HG03095 (cell line): ENCODE data around the gene GABRP.
"Not testable (repeated sequence)": the region's sequence is repeated elsewhere in the genome, so short reads cannot be mapped to it uniquely, and the experiment has no call there.

ENCODE experiments used
- ATAC-seq: cut with Tn5 transposase; IDR thresholded peaks from one replicate; pipeline ENCODE4 v1.9.1; 2021; ENCODE audit warnings: moderate library complexity; ENCODE audit not compliant: unreplicated experiment

GABRP gene

DNA sequence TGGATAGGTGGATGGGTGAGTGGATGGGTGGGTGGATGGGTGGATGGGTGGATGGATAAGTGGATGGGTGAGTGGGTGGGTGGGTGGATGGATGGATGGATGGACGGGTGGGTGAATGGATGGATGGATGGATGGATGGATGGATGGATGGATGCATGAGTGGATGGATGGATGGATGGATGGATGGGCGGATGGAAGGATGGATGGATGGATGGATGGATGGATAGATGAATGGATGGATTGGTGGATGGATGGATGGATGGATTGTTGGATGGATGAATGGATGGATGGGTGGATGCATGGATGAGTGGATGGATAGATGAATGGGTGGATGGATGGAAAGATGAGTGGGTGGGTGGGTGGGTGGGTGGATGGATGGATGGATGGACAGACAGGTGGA lies 29.0 kb upstream of the GABRP start:
- not testable (repeated sequence) for ATAC-seq

- no peak for ATAC-seq
Measured at GRCh38 chr5:170755679-170756456, 27.7 kb upstream of the GABRP start.

- no peak for ATAC-seq
Measured at GRCh38 chr5:170756691-170757090, 26.8 kb upstream of the GABRP start.

GRCh38 chr5:170757182-170757601 lies 26.3 kb upstream of the GABRP start:
- peak; percentile 85 for ATAC-seq

DNA sequence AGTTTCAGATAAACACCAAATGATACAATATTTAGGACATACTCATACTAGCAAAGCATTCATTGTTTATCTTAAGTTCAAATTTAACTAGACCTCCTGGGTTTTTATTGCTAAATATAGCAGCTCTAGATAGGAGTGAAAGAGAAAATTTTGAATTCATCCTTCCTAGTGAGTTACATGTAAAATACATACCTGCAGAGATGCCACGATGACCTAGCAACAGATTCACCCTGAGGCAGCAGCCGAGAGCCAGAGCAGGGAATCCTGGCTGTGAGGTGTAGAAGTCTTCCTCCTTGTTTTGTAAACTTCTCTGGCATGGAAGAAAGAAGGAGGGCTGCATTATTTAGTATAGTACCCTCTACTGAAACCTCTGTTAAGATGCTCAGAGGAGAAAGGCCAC lies 25.9 kb upstream of the GABRP start:
- no peak for ATAC-seq

DNA sequence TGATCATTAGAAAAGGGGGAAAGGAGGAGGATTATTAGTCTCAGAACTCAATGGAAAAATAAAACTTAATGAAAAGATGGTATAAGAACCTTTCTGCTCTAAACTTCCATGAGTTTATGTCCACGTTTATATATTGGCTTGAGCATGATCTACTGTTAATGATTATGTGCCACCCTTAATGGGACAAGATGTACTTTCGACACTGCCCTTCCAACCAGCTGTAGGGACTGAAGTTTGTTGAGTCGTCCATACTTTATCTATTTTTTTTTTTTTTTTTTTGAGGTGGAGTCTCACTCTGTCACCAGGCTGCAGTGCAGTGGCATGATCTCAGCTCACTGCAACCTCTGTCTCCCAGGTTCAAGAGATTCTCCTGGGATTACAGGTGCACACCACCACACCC lies 25.0 kb upstream of the GABRP start:
- no peak for ATAC-seq

DNA sequence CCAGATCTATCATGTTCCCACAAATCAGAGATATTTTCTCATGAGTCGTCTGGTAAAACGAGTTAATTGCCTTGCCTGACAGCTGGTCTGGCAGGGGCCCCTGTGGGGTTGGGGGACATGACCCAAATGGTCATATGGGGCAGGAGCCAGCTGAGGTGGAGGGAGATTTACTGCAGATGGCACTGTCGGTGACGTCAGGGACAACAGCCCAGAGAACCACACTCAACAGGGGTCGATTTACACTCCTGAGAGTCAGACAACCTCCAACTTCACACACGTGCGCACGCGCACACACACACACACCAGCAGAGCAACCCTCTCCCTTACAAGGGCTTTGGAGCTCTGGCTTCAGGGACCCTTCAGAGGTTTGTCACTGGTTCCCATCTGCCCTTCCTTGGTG lies 23.4 kb upstream of the GABRP start:
- no peak for ATAC-seq

DNA sequence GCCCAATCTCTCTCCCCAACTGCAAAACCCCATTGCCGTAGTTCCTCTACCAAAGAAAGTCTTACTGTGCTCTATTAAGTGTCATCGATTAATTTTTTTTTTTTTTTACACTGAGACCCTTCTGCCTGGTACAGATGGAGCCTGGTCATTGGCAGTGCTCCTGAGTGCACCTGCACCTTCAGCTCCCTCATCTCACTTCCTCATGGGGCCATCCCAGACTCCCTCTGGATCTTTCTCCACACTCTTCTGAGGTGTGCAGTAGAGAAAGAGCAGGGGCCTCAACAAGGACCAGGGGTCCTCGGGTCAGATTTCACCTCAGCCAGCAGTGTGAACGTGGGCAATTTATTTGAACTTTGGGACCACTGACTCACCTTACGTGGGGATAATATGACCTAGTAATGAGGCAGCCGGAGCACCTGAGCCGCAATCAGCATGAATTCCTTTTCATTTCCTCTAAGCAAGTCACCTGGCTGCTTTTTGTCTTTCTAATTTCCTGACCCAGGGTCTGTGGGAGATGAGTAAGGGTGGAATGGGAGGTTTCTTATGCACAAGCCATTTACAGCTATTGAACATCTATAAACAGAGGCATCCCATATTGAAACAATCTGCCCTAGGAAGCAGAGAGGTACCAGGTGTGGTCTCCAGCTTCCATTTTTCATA lies 22.3 kb upstream of the GABRP start:
- no peak for ATAC-seq

GRCh38 chr5:170761708-170762066 lies 21.8 kb upstream of the GABRP start:
- ATAC-seq, result no peak

DNA sequence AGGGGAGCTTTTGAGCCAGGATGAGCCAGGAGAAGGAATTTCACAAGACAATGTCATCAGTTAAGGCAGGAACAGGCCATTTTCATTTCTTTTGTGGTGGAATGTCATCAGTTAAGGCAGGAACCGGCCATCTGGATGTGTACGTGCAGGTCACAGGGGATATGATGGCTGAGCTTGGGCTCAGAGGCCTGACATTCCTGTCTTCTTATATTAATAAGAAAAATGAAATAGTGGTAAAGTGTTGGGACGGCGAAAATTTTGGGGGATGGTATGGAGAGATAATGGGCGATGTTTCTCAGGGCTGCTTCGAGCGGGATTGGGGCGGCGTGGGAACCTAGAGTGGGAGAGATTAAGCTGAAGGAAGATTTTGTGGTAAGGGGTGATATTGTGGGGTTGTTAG lies 21.2 kb upstream of the GABRP start:
- not testable (repeated sequence) for ATAC-seq

DNA sequence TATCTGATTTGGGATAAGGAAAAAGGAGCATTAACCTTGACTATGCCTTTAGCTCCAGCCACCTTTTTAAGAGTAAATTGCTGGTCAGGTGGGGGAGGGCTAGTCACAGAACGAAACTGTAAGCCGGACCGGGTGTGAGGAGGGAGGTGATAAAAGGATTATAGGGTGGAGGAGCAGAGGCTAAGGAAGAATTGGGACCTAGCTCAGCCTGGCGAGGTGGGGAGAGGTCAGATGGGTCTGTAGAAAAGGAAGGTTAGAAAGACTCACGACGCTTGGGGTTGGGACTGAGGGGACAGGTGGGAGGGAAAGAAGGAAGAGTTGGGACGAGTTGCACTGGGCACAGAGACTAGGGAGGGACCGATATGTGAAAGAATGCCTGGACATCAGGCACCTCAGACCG lies 17.7 kb upstream of the GABRP start:
- ATAC-seq, result not testable (repeated sequence)

DNA sequence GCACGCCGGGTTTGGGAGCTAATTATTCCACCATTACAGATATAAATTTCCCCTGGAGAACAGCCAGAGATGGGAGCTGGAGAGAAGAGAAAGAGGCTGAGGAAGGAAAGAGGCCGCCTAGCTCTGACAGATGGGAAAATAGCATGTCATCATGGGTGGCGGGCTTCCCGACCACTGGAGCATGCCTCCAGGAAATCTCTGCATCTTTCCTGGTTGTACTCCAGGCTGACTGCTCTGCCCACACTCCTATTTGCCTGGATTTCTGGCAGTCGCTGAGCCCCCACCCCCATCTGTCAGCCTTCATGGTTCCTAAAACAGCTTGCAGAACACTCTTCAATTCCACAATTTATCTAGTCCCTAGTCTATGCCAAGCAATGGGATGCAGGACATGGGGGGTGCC lies 14.3 kb upstream of the GABRP start:
- no peak for ATAC-seq

DNA sequence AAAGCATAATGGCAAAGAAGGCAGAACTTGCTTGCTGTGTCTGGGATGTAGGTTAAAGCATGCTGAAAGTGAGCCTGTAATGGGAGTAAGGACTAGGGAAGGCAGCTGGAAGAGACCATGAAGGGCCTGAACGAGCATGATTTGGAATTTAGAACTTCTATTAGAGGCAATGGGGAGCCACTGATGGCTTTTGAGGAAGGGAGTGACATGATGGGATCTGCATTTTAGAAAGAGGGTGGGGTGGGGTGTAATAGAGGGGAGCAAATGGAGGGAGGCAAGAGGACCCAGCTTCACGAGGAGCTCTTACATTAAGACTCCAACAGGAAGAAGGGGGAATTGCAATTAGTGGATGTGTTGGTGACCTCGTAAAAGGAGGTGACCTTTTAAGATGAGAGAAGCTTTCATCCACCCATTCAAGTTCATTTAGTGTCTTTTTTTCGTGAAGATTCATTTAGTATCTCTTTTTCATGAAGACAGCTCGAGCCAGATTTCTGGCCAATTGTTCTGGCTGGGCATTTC lies 13.6 kb upstream of the GABRP start:
- ATAC-seq, result no peak

- ATAC-seq, result no peak
Measured at GRCh38 chr5:170771496-170771895, 12.0 kb upstream of the GABRP start.

- no peak for ATAC-seq
Measured at GRCh38 chr5:170773024-170773985, 10.2 kb upstream of the GABRP start.

GRCh38 chr5:170774831-170775230 lies 8.7 kb upstream of the GABRP start:
- ATAC-seq, result no peak

DNA sequence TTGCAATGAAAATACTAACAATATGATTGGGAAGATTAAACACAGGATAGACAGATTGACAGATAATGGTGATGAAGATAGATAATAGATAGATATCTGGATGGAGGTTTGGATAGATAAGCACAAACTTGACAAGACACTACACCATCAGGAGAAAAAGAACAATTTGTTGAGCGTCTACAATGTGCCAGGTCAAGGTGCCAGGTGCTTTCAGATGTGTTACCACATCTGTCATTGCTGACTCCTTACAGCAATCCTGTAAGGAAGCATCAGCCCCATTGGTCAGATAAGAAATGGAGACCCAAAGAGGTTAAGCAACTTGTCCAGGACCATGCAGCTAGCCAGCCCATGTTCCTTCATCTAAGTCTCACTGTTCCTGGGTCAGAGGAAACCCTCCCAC lies 1.6 kb upstream of the GABRP start:
- no peak for ATAC-seq

GRCh38 chr5:170782438-170782837 lies 1.1 kb upstream of the GABRP start:
- ATAC-seq, result no peak

DNA sequence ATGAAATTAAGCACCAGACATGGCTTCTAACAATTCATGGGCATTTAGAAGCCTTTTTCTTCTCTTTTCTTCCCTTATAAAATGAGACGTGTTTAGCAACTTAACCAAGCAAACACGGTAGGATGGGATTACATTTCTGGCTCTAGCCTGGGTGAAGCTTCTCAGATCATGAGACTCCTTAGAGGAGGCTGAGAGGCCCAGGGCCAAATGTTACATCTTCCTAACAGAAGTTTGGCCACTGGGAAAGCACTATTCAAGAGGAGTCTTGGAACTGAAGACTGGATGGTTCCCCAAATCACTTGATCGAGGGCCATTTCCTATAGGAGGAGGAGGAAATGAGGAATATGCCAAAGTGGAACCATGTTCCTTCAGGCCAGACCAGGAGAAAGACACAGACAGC lies 1.9 kb downstream of the GABRP start:
- ATAC-seq, result no peak

GRCh38 chr5:170787216-170787615 lies 3.7 kb downstream of the GABRP start:
- ATAC-seq, result no peak

GRCh38 chr5:170788626-170789304 lies 5.2 kb downstream of the GABRP start:
- ATAC-seq, result no peak
